ENCODE results near the gene BBS9.

The BBS9 gene

GRCh38 chr7:33379891-33380525 lies 250.6 kb downstream of the BBS9 start:
- no peak for DNase-seq

GRCh38 chr7:33388332-33388731 lies 259.0 kb downstream of the BBS9 start:
- no peak for DNase-seq

- DNase-seq, result no peak
Observed at GRCh38 chr7:33392148-33392547, 262.8 kb downstream of the BBS9 start.

GRCh38 chr7:33393770-33394169 lies 264.4 kb downstream of the BBS9 start:
- no peak for DNase-seq

- DNase-seq, result no peak
Observed at GRCh38 chr7:33395340-33395739, 266.0 kb downstream of the BBS9 start.

- DNase-seq, result no peak
Observed at GRCh38 chr7:33399528-33400213, 270.3 kb downstream of the BBS9 start.

GRCh38 chr7:33400214-33400538 lies 270.8 kb downstream of the BBS9 start:
- no peak for DNase-seq

GRCh38 chr7:33410266-33410665 lies 280.9 kb downstream of the BBS9 start:
- no peak for DNase-seq

GRCh38 chr7:33411020-33411419 lies 281.7 kb downstream of the BBS9 start:
- DNase-seq, result peak; percentile 5

GRCh38 chr7:33412331-33412730 lies 283.0 kb downstream of the BBS9 start:
- no peak for DNase-seq

GRCh38 chr7:33418251-33418701 lies 288.9 kb downstream of the BBS9 start:
- peak; percentile 74 for DNase-seq

- DNase-seq, result no peak
Observed at GRCh38 chr7:33420311-33420940, 291.1 kb downstream of the BBS9 start.

GRCh38 chr7:33421429-33421828 lies 292.1 kb downstream of the BBS9 start:
- peak; percentile 29 for DNase-seq

GRCh38 chr7:33422141-33422540 lies 292.8 kb downstream of the BBS9 start:
- DNase-seq, result no peak

GRCh38 chr7:33422825-33423645 lies 293.7 kb downstream of the BBS9 start:
- no peak for DNase-seq

- no peak for DNase-seq
Observed at GRCh38 chr7:33423646-33424020, 294.3 kb downstream of the BBS9 start.

GRCh38 chr7:33425395-33425794 lies 296.0 kb downstream of the BBS9 start:
- peak; percentile 11 for DNase-seq

- DNase-seq, result no peak
Observed at GRCh38 chr7:33425929-33426678, 296.7 kb downstream of the BBS9 start.

- no peak for DNase-seq
Observed at GRCh38 chr7:33428415-33428814, 299.1 kb downstream of the BBS9 start.

GRCh38 chr7:33431543-33431942 lies 302.2 kb downstream of the BBS9 start:
- no peak for DNase-seq

GRCh38 chr7:33432821-33433220 lies 303.5 kb downstream of the BBS9 start:
- DNase-seq, result no peak

- DNase-seq, result no peak
Observed at GRCh38 chr7:33433357-33433756, 304.0 kb downstream of the BBS9 start.

Data from fibroblast of skin of abdomen (primary cell).